HG03025 (cell line): Measurements from ENCODE around the gene GAS5.
"Not testable (repeated sequence)": the region's sequence is repeated elsewhere in the genome, so short reads cannot be mapped to it uniquely, and the experiment has no call there.

ENCODE experiments used
- ATAC-seq: cut with Tn5 transposase; IDR thresholded peaks from one replicate; pipeline ENCODE4 v1.9.1; 2021; ENCODE audit warnings: mild to moderate bottlenecking, moderate library complexity; ENCODE audit not compliant: unreplicated experiment, low FRiP score

Gene GAS5

DNA sequence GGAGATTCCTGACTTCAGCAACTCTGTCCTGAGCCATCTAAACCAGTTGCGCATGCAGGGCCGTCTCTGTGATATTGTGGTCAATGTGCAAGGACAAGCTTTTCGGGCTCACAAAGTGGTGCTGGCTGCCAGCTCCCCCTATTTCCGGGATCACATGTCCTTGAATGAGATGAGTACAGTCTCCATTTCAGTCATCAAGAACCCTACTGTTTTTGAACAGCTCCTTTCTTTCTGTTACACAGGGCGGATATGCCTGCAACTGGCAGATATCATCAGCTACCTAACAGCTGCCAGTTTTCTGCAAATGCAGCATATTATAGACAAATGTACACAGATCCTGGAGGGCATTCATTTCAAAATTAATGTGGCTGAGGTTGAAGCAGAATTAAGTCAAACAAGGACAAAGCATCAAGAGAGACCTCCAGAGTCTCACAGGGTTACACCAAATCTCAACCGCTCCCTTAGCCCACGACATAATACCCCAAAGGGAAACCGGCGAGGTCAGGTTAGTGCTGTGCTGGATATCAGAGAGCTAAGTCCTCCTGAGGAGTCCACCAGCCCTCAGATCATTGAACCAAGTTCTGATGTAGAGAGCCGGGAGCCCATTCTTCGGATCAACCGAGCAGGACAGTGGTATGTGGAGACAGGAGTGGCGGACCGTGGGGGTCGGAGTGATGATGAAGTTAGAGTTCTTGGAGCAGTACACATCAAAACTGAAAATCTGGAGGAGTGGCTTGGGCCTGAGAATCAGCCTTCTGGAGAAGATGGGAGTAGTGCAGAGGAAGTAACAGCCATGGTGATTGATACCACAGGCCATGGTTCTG is 2.7 kb upstream of the GAS5 start:
- ATAC-seq = no peak

DNA sequence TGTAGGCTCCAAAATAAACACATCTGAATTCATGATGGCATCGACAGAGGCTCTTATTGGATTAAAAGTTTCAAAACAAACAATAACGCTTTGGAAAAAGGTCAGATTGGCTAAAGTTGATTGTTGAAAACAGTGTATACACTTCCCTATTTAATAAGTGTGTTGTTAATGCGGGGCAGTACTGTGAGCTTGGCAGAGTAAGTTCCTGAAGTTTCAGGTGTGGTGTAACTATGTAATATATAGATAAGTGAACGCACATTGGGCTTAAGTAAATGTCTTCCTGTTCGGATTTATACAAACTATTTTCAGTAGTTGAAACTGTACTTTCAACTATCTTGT is 1.2 kb upstream of the GAS5 start:
- ATAC-seq = no peak

DNA sequence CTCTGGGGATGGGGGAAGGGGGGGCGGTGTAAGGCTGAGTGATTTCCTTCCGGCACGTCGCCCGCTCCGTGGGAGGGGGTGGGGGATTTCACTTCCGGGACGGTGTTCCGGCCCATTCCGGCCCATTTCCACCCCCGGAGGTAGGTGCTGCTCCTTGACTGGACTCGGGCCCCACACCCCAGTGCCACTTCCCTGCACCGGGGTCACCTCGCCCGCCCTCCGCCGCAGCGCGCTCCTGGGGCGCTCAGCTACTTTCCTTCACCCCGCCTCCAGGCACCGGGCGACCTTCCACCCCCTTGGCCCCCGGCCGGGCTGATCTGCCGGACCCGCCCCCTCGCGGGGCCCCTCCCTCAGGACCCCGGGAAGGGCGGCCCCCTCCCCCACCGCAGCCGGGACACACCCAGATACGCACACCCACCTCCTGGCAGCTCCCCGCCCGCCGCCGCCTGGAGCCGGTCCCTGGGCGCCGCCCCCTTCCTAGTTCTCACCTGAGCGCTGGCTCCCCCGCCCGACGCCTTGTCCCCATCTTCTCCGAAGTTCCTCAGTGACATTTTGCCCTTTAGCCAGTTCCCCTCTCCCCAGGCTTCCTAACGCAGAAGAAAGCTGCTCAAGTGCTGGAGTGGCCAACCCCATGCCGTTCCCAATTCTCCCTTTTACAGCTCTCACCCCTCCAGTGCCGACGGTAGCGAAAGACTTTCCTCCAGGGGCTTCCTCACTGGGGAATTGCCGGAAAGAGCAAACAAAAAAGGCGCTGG is 654 bp upstream of the GAS5 start, which contains the start of gene ZBTB37:
ZBTB37 (plus strand) TSS at position 115 of the 755 bp plus-strand sequence. CDS start 1,846 bp downstream, outside the sequence.
- peak; percentile 50 for ATAC-seq

DNA sequence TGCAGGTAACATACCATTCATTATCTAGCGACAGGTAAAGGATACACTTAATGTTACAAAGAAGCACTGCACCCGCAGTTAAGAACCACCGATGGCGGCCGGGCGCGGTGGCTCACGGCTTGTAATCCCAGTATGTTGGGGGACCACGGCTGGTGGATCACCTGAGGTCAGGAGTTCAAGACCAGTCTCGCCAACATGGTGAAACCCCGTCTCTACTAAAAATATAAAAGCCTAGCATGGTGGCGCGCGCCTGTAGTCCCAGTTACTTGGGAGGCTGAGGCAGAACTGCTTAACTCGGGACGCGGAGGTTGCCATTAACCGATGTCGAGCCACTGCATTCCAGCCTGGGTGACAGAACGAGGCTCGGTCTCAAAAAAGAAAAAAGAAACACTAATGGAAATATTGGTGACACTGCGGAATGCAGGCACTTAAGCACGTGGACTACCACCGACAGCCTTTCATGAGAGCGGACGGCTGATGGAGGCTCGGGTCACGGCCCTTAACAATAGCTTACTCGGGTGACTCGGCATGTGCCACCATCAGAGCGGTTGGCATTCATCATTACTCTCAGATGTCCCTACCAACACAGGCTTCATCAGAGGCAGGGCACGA is 542 bp downstream of the GAS5 start:
- ATAC-seq = no peak

DNA sequence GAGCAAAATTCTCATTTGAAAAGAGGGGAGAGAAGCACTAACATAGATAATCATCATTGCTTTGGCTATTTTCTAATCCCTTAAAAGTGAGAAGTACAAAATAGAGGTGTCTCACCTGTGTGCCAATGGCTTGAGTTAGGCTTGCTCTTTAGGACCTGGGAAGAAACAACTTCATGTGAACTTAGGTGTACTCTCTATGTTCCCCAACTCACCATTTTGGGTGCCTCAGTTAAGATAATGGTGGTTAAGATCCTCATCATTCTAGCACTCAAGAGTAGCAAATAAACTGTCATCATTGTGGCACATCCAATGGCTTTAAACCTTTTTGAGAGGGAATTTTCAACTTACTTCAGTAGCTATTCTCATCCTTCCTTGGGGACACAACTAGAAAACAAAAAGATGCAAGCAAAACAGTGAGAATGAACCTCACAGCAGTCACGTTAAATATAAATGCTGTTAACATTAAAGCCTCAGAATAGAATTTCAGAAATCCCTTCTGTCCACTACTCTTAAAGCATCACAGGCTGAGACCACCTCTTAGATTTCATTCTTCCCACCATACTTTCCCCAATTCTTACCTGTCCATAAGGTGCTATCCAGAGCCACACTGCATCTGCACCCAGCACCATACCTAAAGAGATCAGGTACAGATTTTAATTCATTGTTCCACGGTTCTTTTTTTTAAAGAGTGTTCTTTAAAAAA is 1.2 kb downstream of the GAS5 start:
- ATAC-seq = no peak

DNA sequence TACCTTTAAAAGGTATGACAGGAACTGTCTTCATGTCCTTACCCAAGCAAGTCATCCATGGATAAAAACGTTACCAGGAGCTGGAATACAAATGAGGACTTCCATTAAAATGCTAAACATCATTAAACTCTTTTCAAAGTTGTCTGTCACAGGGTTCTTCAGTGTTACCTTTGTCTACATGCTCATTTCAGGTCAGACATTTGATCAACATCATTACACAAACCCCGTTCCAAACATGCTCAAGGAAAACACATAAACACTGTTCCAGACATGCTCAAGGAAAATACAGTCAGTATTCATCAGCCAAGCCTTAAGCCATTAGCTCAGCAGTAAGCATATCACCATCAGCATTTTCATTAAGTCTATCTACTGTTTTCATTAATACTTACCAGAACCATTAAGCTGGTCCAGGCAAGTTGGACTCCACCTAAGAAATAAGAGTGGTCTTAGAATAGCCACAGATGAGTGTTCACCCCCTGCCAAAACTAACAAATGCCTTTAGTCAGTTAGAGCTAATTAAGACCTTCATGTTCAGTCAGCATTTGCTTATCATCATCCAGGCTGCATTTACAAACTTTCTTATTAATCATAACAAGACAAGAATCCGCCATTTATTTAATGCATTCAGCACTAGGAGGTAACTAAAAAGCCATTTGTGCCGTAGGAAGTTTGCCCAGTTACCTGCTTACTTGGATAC is 2.2 kb downstream of the GAS5 start:
- no peak for ATAC-seq

DNA sequence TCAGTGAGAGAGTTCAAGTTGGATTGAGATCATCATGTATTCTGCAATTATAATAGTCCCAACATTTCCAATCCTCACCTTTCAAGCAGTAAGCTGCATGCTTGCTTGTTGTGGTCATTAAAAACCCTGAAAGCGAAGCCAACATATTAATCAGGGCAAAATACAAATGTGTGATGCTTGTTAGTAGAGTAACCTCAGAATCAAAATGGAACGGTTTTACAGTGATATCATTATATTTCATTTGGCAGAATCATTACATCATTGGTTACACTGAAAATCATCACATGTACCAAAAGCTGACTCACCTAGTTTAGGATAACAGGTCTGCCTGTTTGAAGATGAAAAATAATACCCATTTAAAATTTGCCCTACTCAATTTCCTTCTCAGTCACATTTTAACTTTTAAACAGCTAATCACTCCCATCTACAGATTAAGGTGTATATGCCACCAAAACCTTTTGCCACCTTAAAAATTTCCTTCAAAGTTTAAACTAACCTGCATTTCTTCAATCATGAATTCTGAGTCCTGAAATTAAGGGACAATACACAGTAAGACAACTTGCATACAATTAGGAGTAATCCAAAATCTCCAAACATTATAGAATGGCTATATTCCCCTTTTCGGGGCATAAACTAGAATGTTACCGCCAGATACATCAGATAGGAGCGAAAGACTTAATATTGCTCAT is 3.5 kb downstream of the GAS5 start:
- ATAC-seq = no peak

DNA sequence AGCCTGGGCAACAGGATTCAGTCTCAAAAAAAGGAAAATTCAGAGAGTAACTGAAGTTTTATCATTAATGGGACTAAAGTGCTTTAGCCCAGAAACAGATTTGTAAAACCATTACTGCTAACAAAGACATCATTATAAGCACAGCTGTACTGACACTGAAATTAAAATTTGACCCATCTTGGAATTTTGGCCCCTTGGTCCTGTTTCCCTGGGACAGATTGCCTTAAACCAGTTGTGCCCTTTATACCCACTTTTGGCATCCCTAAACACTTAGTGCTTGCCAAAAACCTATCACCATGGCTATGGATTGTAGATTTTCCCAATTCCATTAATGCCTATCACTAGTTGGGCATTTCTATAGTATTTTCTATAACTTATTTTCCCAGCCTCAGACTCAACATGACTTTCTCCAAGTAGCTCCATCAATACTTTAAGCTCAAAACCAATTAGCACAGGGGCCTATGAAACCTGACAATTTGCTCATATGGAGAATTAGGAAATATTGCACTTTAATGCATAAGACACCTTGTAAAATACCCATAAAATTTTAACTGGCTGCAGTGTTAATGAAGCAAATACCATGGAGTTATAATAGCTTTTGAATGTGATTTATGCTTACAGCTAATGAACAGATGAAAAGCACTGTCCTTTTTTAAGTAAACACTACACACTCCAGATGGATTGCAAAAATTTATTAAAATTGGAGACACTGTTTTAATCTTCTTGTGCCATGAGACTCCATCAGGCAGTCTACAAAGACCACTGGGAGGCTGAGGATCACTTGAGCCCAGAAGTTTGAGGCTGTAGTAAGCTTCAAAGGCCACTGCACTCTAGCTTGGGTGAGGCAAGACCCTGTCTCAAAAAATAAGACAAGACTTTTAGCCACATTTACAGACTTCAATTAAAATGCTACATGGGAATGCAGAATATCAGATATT is 4.3 kb downstream of the GAS5 start:
- ATAC-seq = no peak

DNA sequence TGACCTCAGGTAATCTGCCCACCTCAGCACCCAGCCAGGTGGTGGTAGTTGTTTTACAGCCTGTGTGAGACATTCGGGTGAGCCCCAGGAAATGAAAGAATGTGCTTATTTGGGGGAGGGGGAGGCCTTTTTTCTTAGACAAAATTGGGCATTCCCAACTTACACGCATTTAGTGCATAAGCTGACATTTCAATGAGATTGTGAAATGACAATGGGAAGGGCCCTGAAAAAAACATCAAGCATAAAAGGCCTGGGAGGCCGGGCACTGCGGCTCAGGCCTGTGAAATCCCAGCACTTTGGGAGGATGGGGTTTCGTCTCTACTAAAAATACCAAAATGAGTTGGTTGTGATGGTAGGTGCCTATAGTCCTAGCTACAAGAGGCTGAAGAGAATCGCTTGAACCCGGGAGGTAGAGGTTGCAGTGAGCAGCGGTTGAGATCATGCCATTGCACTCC is 5.0 kb downstream of the GAS5 start:
- no peak for ATAC-seq

DNA sequence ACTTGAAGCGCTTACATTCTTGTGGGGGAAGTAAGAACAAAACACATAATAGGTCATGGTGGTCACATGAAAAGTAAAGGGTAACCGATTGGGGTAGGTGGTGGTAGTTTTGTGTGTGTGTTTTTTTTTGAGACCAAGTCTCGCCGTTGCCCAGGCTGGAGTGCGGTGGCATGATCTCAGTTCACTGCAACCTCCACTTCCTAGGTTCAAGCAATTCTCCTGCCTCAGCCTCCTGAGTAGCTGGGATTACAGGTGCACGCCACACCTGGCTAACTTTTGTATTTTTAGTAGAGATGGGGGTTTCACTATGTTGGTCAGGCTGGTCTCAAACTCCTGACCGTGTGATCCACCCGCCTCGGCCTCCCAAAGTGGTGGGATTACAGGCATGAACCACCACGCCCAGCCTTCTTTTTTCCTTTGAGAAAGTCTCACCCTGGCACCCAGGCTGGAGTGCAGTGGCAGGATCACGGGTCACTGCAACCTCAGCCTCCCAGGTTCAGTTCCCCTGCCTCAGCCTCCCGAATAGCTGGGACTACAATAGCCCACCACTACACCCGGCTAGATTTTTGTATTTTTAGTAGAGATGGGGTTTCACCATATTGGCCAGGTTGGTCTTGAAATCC is 5.5 kb downstream of the GAS5 start:
- ATAC-seq = not testable (repeated sequence)

DNA sequence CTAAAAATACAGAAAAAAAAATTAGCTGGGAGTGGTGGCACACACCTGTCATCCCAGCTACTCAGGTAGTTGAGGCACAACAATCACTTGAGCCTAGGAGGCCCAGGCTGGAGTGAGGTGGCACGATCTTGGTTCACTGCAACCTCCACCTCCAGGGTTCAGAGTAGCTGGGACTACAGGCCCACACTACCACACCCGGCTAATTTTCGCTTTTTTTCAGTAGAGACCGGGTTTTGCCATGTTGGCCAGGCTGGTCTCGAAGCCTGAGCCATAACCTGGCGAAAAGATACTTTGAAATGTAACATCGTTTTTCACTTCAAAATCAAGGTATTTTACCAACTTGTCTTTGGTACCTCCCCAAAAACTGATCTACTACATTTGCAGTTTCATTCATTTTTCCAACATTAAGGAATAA is 6.1 kb downstream of the GAS5 start:
- no peak for ATAC-seq

DNA sequence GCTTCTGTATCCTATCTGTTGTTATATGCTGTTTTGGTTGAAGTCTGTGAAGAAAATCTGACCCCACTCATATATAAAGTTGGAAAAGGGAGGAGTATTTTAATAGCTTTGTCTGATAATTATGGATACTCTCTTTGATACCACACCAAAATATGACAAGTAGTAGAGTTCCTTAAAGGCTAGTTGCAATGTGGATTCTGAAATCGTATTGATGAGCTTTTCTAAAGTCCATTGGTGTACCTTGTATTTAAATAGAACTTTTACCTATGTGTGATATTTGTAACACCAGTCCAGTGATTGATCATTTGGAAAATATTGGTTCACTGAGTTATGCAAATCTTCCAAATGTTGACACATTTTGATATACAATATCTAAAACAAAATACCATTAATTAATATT is 7.7 kb downstream of the GAS5 start:
- no peak for ATAC-seq

DNA sequence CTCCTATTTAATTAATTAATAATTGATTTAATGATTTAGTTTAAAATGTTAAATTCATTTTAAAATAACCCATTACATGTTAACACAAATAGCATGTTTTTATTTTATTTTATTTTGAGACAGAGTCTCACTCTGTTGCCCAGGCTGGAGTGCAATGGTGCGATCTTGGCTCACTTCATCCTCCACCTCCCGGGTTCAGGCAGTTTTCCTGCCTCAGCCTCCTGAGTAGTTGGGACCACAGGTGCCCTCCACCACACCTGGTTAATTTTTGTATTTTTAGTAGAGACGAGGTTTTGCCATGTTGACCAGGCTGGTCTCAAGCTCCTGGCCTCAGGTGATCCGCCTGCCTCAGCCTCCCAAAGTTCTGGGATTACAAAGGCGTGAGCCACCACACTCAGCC is 8.2 kb downstream of the GAS5 start:
- not testable (repeated sequence) for ATAC-seq

DNA sequence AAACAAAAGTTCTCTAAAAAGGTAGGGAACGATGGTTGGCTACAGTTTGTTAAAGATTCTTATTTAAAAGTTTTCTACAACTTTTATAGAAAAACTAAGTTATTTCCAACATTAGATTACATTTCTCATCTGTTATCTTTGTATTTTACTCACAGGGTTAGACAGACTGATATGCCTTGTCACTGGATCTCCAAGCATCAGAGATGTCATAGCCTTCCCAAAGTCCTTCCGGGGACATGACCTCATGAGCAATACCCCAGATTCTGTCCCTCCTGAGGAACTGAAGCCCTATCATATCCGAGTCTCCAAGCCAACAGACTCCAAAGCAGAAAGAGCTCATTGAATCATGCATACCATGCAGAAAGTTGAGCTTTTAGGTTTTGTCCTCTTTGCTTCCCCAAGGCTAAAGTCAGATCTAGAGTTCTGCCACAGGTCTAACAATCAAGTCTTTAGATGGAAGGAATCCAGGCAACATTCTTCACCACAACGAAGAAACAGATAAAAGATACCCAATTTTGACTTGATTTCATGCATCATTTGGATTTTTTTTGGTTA is 10.3 kb downstream of the GAS5 start:
- no peak for ATAC-seq

DNA sequence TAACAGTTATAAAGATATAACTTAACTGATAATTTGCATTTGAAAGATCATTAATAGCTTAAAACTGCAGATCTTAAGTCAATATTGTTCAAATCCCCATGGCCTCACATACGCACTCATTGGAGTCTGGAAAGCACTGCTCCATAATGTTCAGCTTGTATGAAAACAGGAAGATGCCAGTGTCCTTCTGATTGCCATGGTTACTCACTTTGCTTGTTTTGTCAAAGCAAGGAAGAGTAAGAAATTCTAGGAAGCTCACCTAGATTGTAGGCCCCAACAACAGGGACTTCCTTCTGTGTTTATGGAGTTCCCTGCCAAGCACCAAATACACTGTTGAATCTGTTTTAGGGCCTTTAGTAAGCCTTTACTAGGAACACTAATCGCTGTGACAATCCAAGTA is 10.9 kb downstream of the GAS5 start:
- no peak for ATAC-seq

DNA sequence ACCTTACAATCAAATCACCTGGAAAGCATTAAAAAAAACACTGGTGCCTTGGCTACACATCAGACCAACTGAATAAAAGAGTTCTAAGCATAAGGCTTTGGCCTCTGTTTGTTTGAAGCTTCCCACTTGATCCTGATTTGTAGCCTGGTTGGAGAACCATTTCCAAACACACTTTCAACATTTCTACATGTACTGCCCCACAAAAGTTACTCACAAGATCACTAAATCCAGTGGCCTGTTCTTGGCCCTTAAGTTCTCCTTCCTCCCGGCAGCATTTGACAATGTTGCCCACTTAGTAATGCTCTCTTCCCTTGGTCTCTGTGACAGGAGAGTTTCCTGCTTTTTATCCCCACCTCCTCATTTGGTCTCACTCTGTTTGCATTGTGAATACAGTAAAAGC is 11.8 kb downstream of the GAS5 start:
- no peak for ATAC-seq

DNA sequence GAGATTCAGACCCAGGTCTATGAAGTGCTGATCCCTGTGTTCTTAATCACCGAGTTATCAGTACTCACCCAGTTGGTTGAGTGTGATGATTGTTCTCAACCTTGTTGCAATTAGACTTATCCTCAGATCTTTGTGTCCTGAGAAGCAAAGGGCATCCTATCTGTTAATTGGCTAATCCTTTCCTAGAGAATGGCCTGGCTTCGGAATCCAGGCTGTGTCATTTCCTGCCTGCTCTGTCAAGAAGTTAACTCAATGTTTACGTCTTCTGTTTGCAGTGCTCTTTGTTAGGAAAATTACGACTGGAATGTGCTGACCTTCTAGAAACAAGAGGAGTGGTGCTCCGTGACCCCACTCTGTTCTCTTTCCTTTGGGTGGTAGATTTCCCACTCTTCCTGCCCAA is 14.7 kb downstream of the GAS5 start:
- no peak for ATAC-seq

DNA sequence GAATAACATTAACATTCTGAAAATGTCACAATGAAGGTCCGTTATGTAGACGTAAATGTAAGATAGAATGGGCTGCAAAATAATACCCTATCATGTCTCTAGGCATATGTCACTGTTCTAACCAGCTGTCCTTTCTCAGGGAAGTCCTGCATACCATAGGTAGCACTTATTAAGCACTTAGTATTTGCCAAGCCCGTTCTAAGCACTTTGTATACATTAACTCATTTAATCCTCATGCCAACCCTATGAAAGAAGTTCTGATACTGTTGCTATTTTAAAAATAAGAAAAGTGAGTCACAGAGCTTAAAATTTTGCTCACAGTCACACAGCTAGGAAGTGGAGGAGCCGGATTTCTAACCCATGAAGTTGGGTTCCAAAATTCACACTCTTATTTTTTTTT is 15.7 kb downstream of the GAS5 start:
- ATAC-seq = no peak
